Measurements from ENCODE around the gene REV3L.
"Not testable (repeated sequence)": the region's sequence is repeated elsewhere in the genome, so short reads cannot be mapped to it uniquely, and the experiment has no call there.

REV3L gene

GRCh38 chr6:111358454-111358853 is 124.6 kb downstream of the REV3L start:
- DNase-seq (ENCODE audit: low spot score), result no peak

- DNase-seq (ENCODE audit: low spot score), result no peak
These were observed 125.3 kb downstream of the REV3L start for GRCh38 chr6:111357705-111358104.

DNA sequence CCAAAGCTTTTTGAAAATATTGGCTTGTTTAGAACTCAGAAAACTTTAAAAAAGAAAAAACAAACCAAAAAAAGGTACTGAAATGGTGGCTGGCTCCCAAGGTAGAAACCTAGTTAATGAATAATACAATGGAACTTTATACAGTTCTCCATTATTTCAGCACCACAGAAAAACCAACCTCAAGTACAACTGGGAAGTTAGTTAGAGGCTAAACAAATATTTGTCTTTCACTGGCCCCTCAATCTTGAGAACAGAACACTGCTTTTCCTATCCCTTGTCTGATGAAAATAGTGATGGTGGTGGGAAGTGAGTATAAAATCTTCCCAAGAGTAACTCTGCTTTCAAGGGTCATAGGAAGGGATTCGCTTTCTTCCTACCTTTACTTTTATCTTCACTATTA is 126.5 kb downstream of the REV3L start:
- DNase-seq (ENCODE audit: low spot score), result no peak

GRCh38 chr6:111354758-111355555 is 128.1 kb downstream of the REV3L start:
- DNase-seq (ENCODE audit: low spot score), result no peak

DNA sequence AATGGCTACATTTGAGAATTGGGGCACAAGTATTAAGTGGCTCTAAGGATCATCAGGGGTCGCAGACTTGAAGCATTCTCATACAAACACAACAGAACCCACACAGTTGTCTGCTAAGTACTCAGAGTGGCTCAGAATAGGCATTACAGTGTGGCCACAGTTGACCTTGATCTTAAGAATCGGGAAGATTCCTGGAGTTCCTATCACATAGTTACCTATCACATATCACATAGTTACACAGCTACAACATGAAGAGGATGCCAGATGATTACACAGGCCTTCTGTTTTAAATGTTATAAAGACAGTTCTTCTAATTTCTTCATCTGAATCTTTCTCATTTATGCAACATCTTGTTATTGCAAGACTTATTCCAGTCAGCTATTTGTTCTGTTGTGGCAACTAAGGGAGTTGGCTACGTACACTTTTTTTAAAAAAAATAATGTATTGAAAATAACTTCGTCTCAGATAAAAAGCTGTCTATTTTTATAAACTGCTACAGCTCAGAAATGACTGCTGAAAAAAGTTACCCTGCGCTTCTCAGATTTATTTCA is 129.0 kb downstream of the REV3L start:
- no peak for DNase-seq (ENCODE audit: low spot score)

DNA sequence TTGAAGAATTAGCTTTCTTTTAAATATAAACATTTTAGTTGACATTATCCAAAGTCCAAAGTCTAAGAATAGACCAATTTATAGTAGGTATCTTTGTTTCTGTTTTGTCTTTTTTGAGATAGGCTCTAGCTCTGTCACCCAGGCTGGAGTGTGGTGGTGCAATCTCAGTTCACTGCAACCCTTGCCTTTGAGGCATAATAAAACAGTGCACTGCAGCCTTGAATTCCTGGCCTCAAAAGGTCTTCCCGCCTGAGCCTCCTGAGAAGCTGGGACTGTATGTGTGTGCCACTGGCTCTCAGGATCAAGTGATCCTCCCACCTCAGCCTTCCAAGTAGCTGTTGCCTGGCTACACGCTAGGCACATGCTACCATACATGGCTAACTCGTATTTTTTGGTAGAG is 135.4 kb downstream of the REV3L start:
- DNase-seq (ENCODE audit: low spot score), result no peak

DNA sequence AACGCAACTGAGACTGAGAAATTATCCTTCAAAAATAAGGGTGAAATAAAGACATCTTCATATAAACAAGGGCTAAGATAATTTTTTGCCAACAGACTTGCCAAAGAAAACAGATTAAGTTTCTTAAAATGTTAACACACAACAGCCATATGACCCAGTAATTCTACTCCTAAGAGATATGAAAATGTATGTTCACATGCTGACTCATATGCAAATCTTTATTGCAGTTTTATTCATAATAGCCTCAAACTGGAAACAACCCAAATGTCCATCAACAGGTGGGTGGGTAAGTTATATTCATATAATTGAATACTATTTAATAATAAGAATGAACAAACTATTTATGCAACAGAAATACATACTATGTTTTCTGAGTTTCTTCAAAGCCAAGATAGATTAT is 140.1 kb downstream of the REV3L start:
- no peak for DNase-seq (ENCODE audit: low spot score)

GRCh38 chr6:111339294-111339693 is 143.7 kb downstream of the REV3L start:
- DNase-seq (ENCODE audit: low spot score), result no peak

GRCh38 chr6:111338843-111339242 is 144.2 kb downstream of the REV3L start:
- DNase-seq (ENCODE audit: low spot score), result no peak

GRCh38 chr6:111337829-111338236 is 145.2 kb downstream of the REV3L start:
- no peak for DNase-seq (ENCODE audit: low spot score)

DNA sequence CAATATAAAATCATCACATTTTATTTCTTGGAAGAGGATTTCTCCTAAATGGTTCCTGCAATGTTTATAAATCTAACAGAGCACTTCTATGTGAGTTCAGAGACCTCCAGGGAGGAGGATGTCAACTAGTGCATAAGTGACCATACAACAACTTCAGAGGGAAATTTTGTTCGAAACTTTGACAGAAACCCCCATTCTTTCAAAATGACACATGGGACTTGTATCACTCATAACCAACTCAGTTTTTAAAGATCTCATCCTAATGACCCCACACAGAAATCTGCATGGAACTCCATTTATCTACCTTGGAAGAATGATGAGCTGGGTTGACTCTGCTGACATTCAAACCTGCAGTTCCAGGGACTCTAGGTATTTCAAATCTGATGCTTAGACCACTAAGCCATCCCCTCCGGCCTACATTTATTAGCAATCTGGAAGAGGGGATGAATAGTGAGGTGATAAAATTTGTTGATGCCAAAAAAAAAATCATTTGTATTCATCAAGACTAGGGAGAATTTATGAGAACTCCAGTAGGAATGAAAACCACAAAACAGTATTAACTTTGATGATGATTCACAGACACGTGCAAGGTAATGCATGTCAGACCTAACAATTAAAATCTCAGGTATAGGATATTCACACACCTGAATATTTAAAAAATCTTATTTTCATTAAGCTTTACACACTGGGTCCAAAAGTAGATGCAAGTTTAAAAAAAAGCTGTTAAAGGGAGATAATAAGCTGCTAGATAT is 153.0 kb downstream of the REV3L start:
- no peak for DNase-seq (ENCODE audit: low spot score)

- DNase-seq (ENCODE audit: low spot score), result no peak
These were observed 156.5 kb downstream of the REV3L start for GRCh38 chr6:111326563-111326962.

- DNase-seq (ENCODE audit: low spot score), result no peak
These were observed 160.9 kb downstream of the REV3L start for GRCh38 chr6:111322145-111322544.

- not testable (repeated sequence) for DNase-seq (ENCODE audit: low spot score)
These were observed 175.1 kb downstream of the REV3L start for GRCh38 chr6:111307950-111308349.

GRCh38 chr6:111307275-111307858 is 175.7 kb downstream of the REV3L start:
- DNase-seq (ENCODE audit: low spot score), result no peak

DNA sequence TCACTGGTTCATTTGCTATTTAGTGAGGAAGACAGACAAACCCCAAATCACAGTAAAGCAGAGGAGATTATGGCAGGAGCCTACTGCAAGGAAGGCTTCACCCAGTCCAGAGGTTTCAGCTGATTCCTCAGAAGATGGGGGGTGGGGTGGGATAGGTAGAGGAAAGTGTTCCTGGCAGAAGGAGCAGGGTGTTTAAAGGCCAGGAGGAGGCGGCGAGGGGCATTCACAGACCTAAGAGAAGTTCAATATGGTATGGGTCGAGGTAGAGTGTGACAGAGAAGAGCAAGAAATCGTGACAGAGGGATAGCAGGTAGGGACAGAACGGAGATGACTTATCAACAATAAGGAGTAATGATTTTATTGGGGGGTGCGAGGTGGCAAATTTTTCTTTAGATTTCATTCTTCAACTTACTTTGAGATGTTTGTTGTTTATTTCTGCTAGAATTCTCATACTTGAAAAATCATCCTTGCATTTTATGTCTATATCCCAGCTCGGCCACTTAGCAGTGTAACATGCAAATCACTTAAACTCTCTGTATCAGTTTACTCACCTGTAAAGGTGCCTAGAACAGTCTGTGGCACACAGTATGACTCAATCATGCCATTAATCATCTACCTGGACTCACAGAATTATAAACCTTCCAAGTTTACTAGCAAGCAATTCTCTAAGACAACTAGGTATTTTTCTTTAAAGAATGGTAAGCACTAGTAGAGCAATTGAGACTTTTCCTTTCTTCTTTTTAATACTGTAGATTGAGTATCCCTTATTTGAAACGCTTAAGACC is 176.7 kb downstream of the REV3L start:
- DNase-seq (ENCODE audit: low spot score), result no peak

- DNase-seq (ENCODE audit: low spot score), result no peak
These were observed 181.1 kb downstream of the REV3L start for GRCh38 chr6:111301946-111302345.

GRCh38 chr6:111300938-111301800 is 181.8 kb downstream of the REV3L start:
- not testable (repeated sequence) for DNase-seq (ENCODE audit: low spot score)

DNA sequence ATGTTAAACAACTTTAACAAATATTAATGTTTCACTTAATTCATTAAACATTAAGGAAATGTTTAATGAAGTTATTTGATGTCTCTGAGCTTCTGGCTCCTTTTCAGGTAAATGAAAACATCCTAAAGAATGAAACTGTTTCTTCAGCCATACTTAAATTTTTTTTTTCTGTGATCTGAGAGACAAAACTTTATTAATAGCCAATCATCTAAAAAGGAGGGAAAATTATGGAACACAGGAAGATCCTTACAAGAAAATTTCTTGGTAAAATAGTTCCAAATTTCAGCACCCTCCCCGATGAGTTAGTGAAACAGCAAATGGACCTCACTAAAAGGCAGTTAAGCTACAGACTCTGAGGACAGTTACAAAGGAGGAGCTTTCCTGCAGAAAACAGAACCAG is 185.2 kb downstream of the REV3L start:
- no peak for DNase-seq (ENCODE audit: low spot score)

DNA sequence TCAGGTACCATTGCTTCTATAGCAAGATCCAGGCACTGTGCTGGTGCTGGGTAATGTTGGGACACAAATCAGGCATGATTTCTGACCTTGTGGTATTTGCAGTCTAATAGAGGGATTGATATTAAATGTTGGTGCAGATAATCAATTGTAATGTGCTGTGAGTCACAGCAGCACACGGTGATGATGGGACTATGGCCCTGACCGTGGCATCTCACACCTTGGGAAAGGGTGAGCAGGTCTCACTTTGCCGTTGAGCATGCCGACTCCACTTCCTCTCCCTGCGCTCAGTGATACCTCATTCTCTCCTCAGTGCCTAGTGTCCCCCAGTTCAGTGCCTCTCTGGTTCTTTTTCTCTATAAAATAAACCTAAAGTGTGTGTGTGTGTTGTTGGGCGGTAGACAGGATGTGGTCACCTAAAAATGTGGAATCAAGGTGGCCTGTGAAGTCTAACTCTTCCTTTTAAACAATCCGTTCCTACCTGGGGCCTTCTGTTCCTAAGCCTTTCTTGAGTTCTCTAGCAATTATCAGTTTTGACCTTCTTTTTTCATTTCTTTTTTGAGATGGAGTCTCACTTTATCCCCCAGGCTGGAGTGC is 188.5 kb downstream of the REV3L start:
- no peak for DNase-seq (ENCODE audit: low spot score)

All from kidney capillary endothelial cell (primary cell).